Activated CD8-positive, alpha-beta memory T cell treated with anti-CD3 and anti-CD28 coated beads for 1 hour (primary cell): ENCODE data around the gene HELZ2.
A peak's percentile ranks its signal among the peaks of the same experiment; 100 is the strongest.

ENCODE experiments used
- DNase-seq, 2 donors: peaks; one replicate each; pipeline ENCODE4 v3.0.0-alpha.2; 2020; ENCODE audit warnings: low read depth in 1 of 2; ENCODE audit errors: extremely low read depth in 1 of 2

Gene HELZ2

DNA sequence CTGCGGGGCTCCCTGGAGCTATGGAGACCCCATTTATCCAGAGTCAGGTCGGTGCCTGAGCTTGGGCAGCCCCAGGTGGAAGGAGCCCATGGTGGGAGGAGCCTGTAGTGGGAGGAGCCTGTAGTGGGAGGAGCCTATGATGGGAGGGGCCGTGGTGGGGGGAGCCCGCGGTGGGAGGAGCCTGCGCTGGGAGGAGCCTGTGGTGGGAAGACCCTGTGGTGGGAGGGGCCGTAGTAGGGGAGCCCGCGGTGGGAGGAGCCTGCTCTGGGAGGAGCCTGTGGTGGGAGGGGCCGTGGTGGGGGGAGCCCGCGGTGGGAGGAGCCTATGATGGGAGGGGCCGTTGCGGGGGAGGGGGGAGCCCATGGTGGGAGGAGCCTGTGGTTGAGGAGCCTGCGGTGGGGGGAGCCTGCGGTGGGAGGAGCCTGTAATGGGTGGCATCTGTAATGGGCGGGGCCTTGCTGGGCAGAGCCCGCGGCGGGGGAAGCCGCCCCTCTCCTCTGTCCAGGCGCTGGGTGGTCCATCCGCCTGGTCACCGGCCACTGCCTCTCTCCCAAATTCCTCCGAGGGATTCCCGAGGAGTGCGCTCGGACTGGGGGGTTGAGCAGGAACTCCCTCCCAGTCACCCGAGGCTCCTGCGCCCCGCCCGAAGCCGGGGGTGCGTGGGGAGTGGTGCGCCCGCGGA is 20.6 kb downstream of the HELZ2 start:
- peak; percentile 76 to 83 for DNase-seq

DNA sequence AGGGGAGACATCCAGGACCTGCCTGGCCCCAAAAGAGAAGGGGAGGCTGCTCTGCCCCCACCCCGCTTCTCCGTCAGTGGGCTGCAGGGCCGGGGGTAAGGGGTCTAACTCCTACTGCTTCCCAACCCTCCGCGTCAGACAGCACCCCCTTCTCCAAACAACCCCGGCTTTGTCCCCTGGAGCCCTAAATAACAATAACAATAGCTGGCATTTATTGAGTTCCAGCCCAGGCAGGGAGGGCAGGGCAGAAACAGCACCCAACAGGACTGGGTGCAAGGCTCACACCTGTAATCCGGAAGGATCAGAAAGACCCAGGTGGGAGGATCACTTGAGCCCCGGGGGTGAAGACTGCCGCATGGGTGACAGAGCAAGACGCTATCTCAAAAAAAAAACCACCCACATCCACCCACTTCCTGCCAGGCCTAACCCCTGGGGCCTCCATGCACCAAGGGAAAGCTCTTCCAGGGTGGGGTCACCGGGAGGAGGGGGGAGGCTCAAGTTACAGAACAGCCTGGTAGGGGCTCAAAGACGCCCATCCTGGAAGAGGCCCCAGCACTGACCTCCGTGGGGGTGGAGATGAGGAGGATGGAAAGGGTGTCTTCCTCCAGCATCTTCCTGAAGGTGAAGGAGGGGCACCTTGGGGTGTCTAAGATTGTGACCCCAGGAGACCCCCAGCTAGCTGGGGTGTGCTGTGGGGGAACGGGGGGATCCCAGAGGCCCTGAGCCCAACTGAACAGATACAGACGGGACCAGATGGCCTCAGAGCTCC is 21.4 kb downstream of the HELZ2 start:
- no peak for DNase-seq

DNA sequence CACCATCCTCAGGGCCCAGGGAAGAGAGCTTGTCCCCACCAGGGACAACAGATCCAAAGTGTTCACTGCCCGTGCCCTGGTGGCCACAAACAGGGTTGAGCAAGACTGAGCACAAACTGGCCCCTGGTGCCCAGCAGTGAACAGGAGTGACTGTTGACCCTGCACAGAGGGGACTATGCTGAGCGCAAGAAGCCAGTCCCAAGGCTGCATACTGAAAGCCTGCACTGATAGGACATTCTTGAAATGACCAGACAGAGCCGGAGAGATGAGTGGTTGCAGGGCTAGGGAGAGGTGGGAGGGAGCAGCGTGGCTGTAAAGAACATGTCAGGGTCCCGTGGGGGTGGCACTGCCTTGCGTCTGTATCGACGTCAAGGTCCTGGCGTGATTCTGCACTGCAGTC is 23.0 kb downstream of the HELZ2 start:
- no peak for DNase-seq

DNA sequence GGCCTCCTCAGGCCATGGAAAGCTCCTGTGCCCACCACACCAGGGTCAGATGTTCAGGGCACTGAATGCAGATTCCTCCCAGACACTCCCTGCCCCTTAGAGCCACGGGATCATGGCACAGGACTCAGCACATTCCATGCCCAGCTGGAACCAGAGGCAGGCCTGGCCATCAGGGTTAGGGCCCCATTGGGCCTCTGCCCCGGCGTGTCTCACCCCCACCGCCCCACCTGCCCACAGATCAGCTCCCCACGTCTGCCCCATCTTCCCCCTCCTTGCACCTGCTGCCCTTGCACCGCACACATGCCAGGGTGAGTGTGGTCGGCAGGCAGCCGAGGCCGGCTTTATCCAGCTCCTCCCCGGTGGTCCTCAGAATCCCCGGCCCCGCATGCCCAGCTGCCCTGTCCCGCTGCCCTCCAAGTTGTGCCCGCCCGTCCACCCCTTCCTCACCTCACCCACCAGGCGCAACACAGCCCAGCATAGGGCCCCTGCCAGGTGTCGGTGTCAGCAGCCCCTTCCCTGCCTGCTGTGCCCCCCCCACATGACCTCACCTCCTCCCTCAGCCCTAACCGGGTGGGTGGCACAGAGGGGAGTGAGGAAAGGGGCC is 24.3 kb downstream of the HELZ2 start:
- DNase-seq = no peak

DNA sequence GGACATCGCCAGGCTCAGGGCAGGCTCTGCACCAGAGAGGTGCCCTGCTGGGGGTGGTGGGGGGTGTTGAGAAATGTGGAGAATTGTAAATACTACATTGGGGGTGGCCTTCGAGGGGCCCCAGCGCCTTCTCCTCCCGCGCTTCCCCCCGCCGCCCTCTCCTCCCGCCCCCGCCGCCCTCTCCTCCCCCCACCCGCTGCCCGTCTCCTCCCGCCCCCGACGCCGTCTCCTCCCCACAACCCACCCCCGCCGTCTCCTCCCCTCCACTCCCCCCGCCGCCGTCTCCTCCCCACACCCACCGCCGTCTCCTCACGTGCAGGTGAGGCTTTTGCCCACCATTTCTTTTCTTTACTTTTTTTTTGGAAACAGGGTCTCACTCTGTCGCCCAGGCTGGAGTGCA is 25.0 kb downstream of the HELZ2 start:
- no peak for DNase-seq

DNA sequence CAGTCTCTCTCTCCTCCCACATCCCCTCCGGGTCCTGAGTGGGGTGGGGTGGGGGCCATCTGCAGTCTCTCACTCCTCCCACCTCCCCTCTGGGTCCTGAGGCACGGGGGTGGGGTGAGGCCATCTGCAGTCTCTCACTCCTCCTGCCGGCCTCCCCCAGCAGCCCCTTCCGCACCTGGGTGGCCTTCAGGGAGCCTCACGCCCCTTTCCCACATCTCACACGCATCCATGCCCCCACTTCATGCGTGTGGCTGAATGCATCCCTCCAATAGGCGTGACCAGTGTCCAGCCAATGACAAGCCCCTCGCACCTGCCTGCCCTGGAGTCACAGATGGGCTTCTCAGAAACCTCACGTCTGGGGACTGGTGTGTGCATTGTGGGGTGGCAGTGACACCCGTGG is 25.5 kb downstream of the HELZ2 start:
- DNase-seq = no peak

DNA sequence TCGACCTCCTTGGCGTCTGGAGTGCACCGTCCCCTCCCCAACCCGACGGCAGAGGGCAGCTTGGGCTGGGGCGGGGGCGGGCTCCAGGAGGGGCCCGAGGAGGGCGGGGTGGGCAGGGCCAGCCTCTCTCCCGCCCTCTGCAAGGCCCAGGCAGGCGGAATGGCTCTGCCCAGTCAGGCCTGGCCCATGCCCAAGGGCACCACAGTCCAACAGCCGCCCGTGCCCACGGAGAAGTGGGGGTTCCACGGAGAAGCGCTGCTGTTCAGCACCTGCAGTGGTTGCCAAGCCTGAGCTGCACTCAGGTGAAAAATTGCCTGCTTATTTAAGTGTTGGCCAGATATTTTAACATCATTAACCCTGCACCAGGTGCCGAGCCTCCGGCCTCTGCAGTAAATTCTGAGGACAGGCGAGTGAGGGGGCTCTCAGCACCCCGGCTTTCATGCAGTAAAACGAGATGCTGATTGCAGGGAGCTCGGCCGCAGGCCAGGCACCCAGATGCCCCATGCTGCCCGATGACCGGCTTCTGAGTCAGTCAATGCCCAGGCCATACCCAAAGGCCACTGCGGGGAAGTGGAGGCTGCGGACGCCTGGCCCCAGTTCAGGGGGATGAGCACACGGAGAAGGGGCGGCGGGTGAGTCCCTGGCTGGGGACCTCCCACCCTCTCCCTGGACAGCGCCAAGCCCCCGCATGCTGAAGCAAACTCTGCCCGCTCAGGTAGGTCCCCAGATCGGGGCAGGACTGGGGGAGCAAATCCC is 26.1 kb downstream of the HELZ2 start, which contains the start of gene SRMS:
Gene SRMS (minus strand): TSS at position 25 of the 756 bp plus-strand sequence. CDS start 286 bp downstream, outside the sequence.
- no peak for DNase-seq

DNA sequence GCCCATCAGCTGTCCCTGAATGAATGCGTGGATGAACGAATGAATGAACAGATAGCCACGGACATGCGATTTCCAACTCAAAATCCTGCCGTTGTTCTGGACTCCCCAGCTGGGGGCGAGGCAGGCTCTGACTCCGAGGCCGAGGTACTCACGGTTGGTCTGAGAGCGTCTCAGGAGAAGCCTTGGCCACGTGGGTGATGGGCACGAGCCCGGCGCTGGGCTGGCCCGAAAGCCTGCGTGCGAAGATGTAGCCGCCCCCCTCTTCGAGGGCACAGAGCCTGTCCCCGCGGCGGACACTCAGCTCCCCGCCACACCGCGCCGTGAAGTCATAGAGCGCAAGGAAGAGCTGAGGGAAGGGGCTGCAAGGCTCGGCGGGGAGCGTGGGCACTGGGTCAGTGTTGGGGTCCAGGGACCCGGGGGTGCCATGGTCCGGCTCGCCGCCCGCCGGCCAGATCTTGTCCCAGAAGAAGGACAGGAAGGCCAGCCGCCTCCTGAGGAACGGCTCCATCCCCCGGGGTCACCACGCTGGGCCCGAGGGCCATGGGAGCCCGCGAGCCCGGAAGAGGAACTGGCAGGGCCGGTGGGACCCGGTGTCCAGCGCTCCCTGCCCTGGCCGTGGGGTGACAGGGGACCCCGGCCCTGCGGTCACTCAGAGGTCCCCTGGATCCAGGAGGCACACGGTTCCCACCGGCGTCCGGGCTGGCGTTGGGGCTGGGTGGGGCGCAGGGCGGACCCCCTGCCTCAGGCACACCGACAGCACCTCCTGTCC is 26.9 kb downstream of the HELZ2 start:
- DNase-seq = no peak

DNA sequence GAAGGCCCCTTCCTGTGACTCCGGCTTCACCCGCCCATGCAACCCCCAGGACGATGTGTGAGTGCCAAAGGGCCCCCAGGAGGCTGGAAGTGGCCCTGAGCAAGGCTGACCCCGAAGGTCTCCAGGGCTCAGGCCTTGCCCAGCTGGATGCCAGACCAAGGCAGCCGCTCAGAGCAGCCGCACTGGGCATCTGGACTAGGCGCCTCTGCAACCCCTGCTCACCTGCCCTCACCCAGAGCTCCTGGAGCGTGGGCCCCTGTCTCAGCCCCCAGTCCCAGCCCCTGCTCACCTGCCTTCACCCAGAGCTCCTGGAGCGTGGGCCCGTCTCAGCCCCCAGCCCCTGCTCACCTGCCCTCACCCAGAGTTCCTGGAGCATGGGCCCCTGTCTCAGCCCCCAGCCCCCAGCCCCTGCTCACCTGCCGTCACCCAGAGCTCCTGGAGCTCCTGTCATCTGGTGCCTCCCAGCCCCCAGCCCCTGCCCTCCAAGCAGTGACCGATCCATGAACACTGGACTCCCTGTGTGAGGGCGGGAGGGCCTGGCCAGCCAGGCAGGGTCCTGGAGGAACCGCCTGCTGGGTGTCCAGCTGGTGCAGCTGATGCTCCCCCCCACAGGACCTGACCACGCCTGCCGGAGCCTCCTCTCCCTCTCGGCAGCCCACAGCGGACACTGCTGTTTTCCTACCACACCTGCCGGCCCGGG is 27.6 kb downstream of the HELZ2 start:
- no peak for DNase-seq

DNA sequence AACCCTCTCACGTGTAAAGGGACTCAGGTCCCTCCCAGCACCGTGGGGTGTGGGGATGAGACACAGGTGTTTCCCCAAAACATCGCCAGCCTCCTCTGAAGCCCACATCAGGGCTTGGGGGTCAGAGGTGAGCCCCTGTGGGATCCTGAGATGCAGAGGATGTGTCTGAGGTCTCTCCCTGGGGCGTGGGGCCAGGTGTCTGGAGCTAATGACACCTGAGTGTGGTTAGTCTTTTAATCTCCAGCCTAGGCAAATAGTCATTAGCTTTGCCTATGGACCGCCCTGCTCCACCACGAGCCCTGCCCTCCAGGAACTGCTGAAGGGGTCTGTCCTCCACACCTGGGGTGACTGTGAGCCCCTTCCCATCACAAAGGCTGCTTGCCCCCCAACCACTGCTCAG is 28.2 kb downstream of the HELZ2 start:
- no peak for DNase-seq

DNA sequence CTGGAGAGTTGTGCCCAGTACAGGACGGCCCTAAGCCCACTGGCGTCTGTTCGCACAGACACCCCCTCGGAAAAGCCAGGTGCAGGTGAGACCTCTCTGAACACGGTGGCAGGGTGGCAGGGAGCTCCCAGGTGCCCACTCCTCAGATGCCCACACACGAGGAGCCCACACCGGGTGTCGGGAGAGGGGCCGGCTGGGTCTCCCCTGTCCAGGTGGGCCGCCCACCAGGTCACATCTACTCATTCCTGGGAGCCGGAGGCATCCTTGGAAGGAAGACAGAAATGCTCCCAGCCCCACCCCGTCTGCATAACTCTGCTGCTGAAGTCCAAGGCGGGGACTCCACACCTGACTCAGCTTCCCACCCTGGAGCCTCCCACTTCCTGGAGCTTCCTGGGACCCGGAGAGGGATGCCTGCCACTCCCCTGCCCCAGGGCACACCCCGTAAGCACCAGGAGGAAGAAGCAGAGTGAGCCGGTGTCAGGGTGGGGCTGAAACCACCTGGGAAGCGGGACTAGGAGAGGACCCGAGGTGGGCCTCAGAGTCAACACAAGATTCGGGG is 29.0 kb downstream of the HELZ2 start:
- DNase-seq = no peak

DNA sequence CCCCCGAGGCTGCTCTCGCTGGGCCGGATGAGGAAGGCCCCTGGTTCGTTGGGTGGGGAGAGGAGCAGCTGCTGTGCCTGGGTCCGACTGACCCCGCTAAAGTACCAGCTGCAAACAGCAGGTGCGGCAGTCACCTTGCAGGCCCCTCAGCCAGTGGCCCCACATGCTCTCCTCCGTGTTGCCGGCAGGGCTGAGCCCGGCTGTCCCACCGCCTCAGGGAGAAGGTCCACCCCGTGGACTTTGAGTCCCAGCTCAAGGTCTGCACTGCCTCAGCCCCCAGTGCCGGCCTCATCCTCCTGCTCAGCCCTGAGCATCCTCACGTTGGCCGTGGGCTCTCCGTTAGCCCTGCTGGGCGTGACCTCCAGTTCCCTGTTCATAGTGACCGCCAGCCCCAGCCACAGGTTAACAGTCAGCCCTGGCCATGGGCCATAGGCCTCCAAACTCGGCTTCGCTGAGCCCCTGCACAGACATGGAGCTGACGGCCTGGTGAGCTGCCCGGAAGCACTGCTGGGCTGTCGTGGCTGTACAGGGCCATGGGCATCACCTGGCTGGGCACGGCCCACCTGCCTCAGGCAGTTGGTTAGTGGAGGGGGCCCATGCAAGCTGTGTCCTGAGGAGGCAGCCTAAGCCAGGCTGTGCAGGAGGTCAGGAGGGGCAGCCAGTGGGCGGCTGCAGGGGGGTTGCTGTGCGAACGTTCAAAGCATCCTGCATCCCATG is 29.6 kb downstream of the HELZ2 start:
- DNase-seq = no peak

DNA sequence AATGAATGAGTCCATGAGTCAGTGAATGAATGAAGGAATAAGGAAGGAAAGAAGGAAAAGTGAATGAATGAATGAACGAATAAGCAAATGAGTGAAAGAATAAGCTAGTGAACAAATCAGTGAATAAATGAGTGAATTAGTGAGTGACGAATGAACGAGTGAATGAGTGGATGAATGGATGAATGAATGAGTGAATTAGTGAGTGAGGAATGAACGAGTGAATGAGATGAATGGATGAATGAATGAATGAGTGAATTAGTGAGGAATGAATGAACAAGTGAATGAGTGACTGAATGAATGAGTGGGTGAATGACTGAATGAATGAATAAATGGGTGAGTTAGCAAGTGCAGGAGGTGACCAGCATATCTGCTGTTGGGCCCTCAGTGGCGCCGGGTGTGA is 30.3 kb downstream of the HELZ2 start:
- no peak for DNase-seq

DNA sequence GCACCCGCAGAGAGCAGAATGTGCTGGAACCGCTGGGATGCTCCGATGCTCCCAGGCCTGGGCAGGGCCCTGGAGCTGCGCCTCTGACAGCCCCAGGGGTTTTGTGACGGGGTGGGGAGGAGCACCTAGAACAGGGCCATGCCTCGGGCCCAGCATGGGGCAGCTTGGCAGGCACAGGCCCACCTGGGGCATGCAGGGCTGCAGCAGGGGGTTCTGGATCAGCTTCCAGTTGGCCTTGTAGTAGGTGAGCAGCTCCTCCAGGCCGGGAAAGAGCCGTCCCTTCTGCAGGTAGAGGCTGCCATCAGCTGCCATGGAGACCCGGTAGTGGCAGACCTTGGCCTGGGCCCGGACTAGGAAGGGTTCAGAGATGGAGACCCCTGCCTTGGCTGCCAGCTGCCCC is 30.9 kb downstream of the HELZ2 start:
- DNase-seq = no peak

DNA sequence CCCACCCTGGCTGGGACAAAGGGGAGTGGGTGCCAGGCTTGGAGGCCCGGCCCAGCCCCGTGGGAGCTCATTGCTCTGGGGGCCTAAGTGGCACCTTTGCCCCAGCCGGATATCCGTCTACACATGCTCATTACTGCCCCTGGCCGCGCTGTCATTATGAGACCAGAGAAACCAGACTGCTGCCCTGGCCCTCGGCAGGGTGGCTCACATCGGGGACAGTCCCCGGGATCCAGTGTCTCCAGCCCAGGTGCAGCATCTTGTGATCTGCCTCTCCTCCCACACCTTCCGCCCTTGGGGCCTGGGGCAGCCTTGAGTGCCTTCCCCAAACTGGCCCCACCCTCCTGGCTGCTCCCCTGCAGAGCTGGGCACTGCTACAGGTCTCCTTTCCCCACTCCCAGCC is 31.3 kb downstream of the HELZ2 start:
- DNase-seq = no peak

DNA sequence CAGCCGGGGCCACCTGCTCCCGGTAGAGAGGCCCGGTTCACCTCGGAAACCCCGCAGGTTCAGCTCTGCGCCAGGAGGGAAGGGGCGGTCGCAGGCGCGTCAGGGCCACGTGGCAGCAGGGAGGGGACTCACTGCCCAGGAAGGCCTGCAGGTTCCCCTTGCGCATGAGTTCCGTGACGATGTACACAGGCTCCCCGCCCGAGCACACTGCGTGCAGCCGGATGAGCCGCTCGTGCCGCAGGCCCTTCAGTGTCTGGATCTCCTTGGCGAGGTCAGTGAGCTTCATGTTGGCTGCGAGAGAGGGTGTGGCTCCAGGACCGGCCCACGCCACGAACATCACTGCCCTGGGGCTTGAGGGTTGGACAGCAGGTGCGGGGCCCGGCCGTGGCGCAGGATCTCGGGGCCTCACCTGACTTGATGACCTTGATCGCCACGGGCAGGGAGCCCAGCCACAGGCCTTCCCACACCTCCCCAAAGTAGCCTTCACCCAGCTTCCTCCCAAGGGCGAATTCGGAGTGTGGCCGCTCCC is 31.9 kb downstream of the HELZ2 start:
- DNase-seq = no peak

DNA sequence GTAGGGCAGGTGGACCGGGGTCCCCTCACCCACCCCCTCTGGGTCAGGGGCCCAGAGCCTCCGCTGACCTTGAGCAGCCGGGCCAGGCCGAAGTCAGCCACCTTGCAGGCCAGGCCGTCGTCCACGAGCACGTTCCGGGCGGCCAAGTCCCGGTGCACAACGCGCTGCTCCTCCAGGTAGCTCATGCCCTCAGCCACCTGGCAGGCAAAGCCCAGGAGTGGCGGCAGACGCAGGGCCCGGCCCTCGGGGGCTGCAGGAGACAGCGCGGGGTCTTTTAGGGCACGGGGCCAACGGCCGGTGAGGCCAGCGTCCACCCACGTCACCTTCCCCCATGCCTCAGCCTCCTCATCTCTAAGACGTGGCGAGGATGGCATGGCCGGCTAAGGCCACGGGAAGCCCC is 32.7 kb downstream of the HELZ2 start:
- no peak for DNase-seq

DNA sequence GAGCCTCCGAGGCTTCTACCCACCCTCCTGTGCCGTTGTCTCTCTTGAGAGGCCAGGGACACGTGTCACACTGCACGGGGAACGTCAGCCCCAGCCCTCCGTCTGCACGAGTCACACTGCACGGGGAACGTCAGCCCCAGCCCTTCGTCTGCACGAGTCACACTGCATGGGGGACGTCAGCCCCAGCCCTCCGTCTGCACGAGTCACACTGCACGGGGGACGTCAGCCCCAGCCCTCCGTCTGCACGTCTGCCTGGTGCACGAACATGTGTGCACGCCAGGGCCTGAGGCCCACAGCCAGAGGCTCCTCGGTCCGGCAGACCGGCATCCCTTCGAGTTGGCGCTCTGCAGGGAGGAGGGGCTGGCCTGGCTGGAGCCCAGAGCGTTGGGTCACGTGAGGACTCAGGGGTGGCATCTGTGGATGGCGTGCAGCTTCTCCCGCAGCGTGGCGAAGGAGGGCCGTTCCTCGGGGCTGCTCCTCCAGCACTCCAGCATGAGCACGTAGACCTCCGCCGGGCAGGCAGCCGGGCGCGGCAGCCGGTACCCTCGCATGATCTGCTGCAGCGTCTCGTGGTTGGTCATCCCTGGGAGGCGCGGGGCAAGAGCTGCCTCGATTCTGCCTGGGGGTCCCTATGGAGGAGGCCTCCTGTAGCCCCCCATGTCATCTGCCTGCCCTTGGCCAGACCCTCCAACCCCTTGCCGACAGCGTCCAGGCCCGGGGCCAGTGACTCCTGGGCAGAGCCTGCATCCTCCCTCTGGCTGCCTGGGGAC is 33.4 kb downstream of the HELZ2 start:
- DNase-seq = no peak
